DOHH2 (cell line): ENCODE measurements around the gene CNOT4.

Experiments
- CTCF ChIP-seq: fragments of 200-600 bp; sonication (generic); IDR thresholded peaks from one replicate; pipeline ENCODE4 v1.5.1; 2014; ENCODE audit warnings: antibody characterized with exemption, mild to moderate bottlenecking, low read depth, low read length; ENCODE audit not compliant: poor library complexity, severe bottlenecking
- EZH2phosphoT487 ChIP-seq: fragments of 200-600 bp; sonication (generic); IDR thresholded peaks from 2 replicates; pipeline ENCODE4 v1.6.1; 2017; ENCODE audit warnings: borderline replicate concordance, mild to moderate bottlenecking, antibody characterized with exemption, low read length, moderate library complexity, mixed read lengths

GRCh38 chr7:135375908-135376699 lies 133.8 kb downstream of the CNOT4 start:
- TF ChIP-seq CTCF (no peak), EZH2phosphoT487 (no peak)
